ENCODE results near the gene KLHDC1. TPM values are rescaled to one million over a fixed set of nuclear protein-coding genes. Genes with fewer than 3 reads are reported as not detected.
"Not testable (repeated sequence)": the region's sequence is repeated elsewhere in the genome, so short reads cannot be mapped to it uniquely, and the experiment has no call there.

The KLHDC1 gene
- total and polyA plus RNA-seq, 10 donors = 3.1 to 12.8 (median 8.7) TPM

- intact Hi-C loops (cut with DNase I; ENCODE audit: low total_unique reads) = no loop called here
- DNase-seq = no peak
- H3K27me3 ChIP-seq (replicated peaks in 1 of 7) = no peaks in the 10 kb centered on the region
- H3K36me3 ChIP-seq = peaks cover 0 to 17% (median 9%) of the 10 kb centered on the region in 6 donors
- H3K4me1 ChIP-seq = peaks cover 0 to 4% (median 0%) of the 10 kb centered on the region in 6 donors
- TF ChIP-seq CTCF (IDR thresholded peaks at IDR 0.05 in 8 of 11, conservative IDR thresholded peaks at IDR 0.05 in 3 of 11) (no peak), POLR2A (IDR thresholded peaks at IDR 0.05) (no peak), POLR2AphosphoS5 (IDR thresholded peaks at IDR 0.05) (no peak)
- no peak overlapping the region for H3K4me3 ChIP-seq
- 29 to 52% (median 38%) methylated on average over 3 of the region's 3 CpGs for WGBS, 5 donors
- H3K9me3 ChIP-seq = no peaks in the 10 kb centered on the region
- H3K27ac ChIP-seq = no peak overlapping the region
Measured at GRCh38 chr14:49703965-49704364, 11.0 kb downstream of the KLHDC1 start.

- DNase-seq; H3K4me3 ChIP-seq; H3K4me1 ChIP-seq; H3K27ac ChIP-seq; H3K27me3 ChIP-seq (replicated peaks in 1 of 7); H3K9me3 ChIP-seq; intact Hi-C loops (cut with DNase I; ENCODE audit: low total_unique reads): not testable (repeated sequence)
- 78 to 93% (median 85%) methylated on average over 4 of the region's 4 CpGs for WGBS, 5 donors
- H3K36me3 ChIP-seq = peaks cover 0 to 21% (median 9%) of the 10 kb centered on the region in 6 donors
Measured at GRCh38 chr14:49704471-49704870, 11.6 kb downstream of the KLHDC1 start.

- peaks cover 0 to 47% (median 7%) of the 10 kb centered on the region in 6 donors for H3K36me3 ChIP-seq
- 94 to 99% (median 96%) methylated on average over 11 of the region's 11 CpGs for WGBS, 5 donors
- H3K4me1 ChIP-seq; H3K4me3 ChIP-seq; DNase-seq; H3K27ac ChIP-seq; H3K9me3 ChIP-seq; H3K27me3 ChIP-seq (replicated peaks in 1 of 7); intact Hi-C loops (cut with DNase I; ENCODE audit: low total_unique reads): not testable (repeated sequence)
Measured at GRCh38 chr14:49710993-49711392, 18.1 kb downstream of the KLHDC1 start.

- DNase-seq = no peak
- peaks cover 0 to 13% (median 3%) of the 10 kb centered on the region in 8 donors for H3K9me3 ChIP-seq
Measured at GRCh38 chr14:49720744-49721143, 27.8 kb downstream of the KLHDC1 start.

GRCh38 chr14:49721733-49722435, 29.0 kb downstream of the KLHDC1 start:
- H3K4me1 ChIP-seq; DNase-seq; H3K27ac ChIP-seq; H3K4me3 ChIP-seq; intact Hi-C loops (cut with DNase I; ENCODE audit: low total_unique reads); H3K27me3 ChIP-seq (replicated peaks in 1 of 7): not testable (repeated sequence)
- Histone ChIP-seq H3K36me3 (peaks cover 0 to 79% (median 25%) of the 10 kb centered on the region in 6 donors), H3K9me3 (peaks cover 0 to 13% (median 3%) of the 10 kb centered on the region in 8 donors)
- 90 to 98% (median 95%) methylated on average over 9 of the region's 9 CpGs for WGBS, 5 donors

More at GRCh38 chr14:49720744-49721143, 27.8 kb downstream of the KLHDC1 start:
- Histone ChIP-seq H3K27me3 (replicated peaks in 1 of 7) (no peaks in the 10 kb centered on the region), H3K4me3 (no peak overlapping the region), H3K4me1 (no peaks in the 10 kb centered on the region), H3K27ac (no peak overlapping the region), H3K36me3 (peaks cover 0 to 71% (median 14%) of the 10 kb centered on the region in 6 donors)
- intact Hi-C loops (cut with DNase I; ENCODE audit: low total_unique reads) = no loop called here
- TF ChIP-seq CTCF (IDR thresholded peaks at IDR 0.05 in 8 of 11, conservative IDR thresholded peaks at IDR 0.05 in 3 of 11) (no peak), POLR2A (IDR thresholded peaks at IDR 0.05) (no peak), POLR2AphosphoS5 (IDR thresholded peaks at IDR 0.05) (no peak)
